Erythroblast (primary cell): ENCODE results near the gene SLAIN2.
A peak's percentile ranks its signal among the peaks of the same experiment; 100 is the strongest.

Source experiments
- DNase-seq, 2 experiments: peaks; one replicate each; lab custom pipeline; 2025; lab: John Stamatoyannopoulos, UW
- GATA1 ChIP-seq: IDR thresholded peaks from 2 replicates; pipeline ENCODE4 v1.6.1; 2011; ENCODE audit warnings: low read depth, mild to moderate bottlenecking, control low read depth, low read length, moderate library complexity
- POLR2A ChIP-seq: IDR thresholded peaks from 2 replicates; pipeline ENCODE4 v1.6.1; 2011; ENCODE audit warnings: mild to moderate bottlenecking, low read length

Gene SLAIN2

GRCh38 chr4:48368389-48368788, 27.1 kb downstream of the SLAIN2 start:
- no peak for DNase-seq
- TF ChIP-seq GATA1 (no peak), POLR2A (no peak)

GRCh38 chr4:48369248-48369647, 27.9 kb downstream of the SLAIN2 start:
- no peak for DNase-seq
- TF ChIP-seq POLR2A (no peak), GATA1 (no peak)

- no peak for DNase-seq
- no peak for TF ChIP-seq GATA1
- no peak for TF ChIP-seq POLR2A
Measured at GRCh38 chr4:48369771-48370170, 28.4 kb downstream of the SLAIN2 start.

GRCh38 chr4:48370260-48371134, 29.2 kb downstream of the SLAIN2 start:
- TF ChIP-seq POLR2A, result no peak
- no peak for TF ChIP-seq GATA1

GRCh38 chr4:48372272-48372671, 30.9 kb downstream of the SLAIN2 start:
- DNase-seq, result no peak
- TF ChIP-seq GATA1, result no peak
- no peak for TF ChIP-seq POLR2A

More at GRCh38 chr4:48370260-48371134, 29.2 kb downstream of the SLAIN2 start:
- peak in 1 of 2 experiments; percentile 9 for DNase-seq

GRCh38 chr4:48375651-48376304, 34.4 kb downstream of the SLAIN2 start:
- TF ChIP-seq GATA1, result no peak
- TF ChIP-seq POLR2A, result no peak
- no peak for DNase-seq

GRCh38 chr4:48379587-48380180, 38.4 kb downstream of the SLAIN2 start:
- no peak for DNase-seq
- TF ChIP-seq GATA1, result no peak
- TF ChIP-seq POLR2A, result no peak

GRCh38 chr4:48380583-48381167, 39.3 kb downstream of the SLAIN2 start:
- TF ChIP-seq POLR2A, result no peak
- no peak for TF ChIP-seq GATA1
- DNase-seq, result no peak

- no peak for TF ChIP-seq GATA1
- no peak for DNase-seq
Measured at GRCh38 chr4:48388525-48389154, 47.3 kb downstream of the SLAIN2 start.

- TF ChIP-seq GATA1 (no peak), POLR2A (no peak)
- no peak for DNase-seq
Measured at GRCh38 chr4:48396043-48396442, 54.7 kb downstream of the SLAIN2 start.

GRCh38 chr4:48400416-48400815, 59.1 kb downstream of the SLAIN2 start:
- DNase-seq, result no peak
- TF ChIP-seq POLR2A (no peak), GATA1 (no peak)

GRCh38 chr4:48403358-48403757, 62.0 kb downstream of the SLAIN2 start:
- DNase-seq, result no peak
- TF ChIP-seq POLR2A, result no peak

GRCh38 chr4:48403779-48404178, 62.5 kb downstream of the SLAIN2 start:
- TF ChIP-seq GATA1 (no peak), POLR2A (no peak)
- DNase-seq, result no peak

- no peak for TF ChIP-seq POLR2A
- no peak for DNase-seq
Measured at GRCh38 chr4:48405924-48406323, 64.6 kb downstream of the SLAIN2 start.
